Right lobe of liver (tissue), 6 donors: Measurements from ENCODE around the gene WWC1. TPM values are rescaled to one million over a fixed set of nuclear protein-coding genes. Genes with fewer than 3 reads are reported as not detected.

ENCODE experiments used
- ATAC-seq, 4 donors: fragments of 200-7000 bp; cut with Tn5 transposase; one replicate each; pipeline ENCODE4 v1.9.1; 2020; ENCODE audit warnings: mild to moderate bottlenecking in 4 of 4, moderate library complexity in 4 of 4
- DNase-seq, 3 donors: peaks; one replicate each; pipeline ENCODE4 v3.0.0-alpha.2; 2020
- H3K27ac ChIP-seq, 3 donors: fragments of 200-600 bp; one replicate each; pipeline ENCODE4 v1.8.0; 2022
- H3K27me3 ChIP-seq, 2 donors: fragments of 200-600 bp; one replicate each; pipeline ENCODE4 v1.8.0; 2022
- H3K36me3 ChIP-seq, 4 donors: fragments of 200-600 bp; sonication (generic) in 1 of 4; one replicate each; pipeline versions ENCODE4 v1.5.1 to v1.8.0; 2017 to 2022; ENCODE audit warnings: control low read depth in 1 of 4
- H3K4me1 ChIP-seq, 4 donors: fragments of 200-600 bp; sonication (generic) in 1 of 4; one replicate each; pipeline versions ENCODE4 v1.5.1 to v1.8.0; 2017 to 2022; ENCODE audit warnings: control low read depth in 1 of 4
- H3K4me3 ChIP-seq, 3 donors: fragments of 200-600 bp; one replicate each; pipeline ENCODE4 v1.8.0; 2022
- H3K9me3 ChIP-seq, 4 donors: fragments of 200-600 bp; sonication (generic) in 1 of 4; one replicate each; pipeline versions ENCODE4 v1.5.1 to v1.8.0; 2017 to 2022; ENCODE audit warnings: control low read depth in 1 of 4
- CTCF ChIP-seq, 4 donors: fragments of 200-600 bp in 3 of 4; fragments of 450-650 bp in 1 of 4; IDR thresholded peaks; one replicate each; pipeline versions ENCODE4 v1.5.1 to v1.8.0; 2016 to 2022; ENCODE audit warnings: antibody characterized with exemption in 4 of 4, mild to moderate bottlenecking in 2 of 4
- POLR2A ChIP-seq: fragments of 450-650 bp; IDR thresholded peaks from one replicate; pipeline ENCODE4 v1.6.1; 2017; ENCODE audit warnings: antibody characterized with exemption, mild to moderate bottlenecking
- WGBS: methylation state at CpG from one replicate; pipeline ENCODE4 v1.1.6; 2018; ENCODE audit warnings: low coverage, low lambda C conversion rate; ENCODE audit not compliant: insufficient coverage; ENCODE audit errors: missing lambda C conversion rate; 5-methylcytosine and 5-hydroxymethylcytosine counted together
- intact Hi-C, 2 donors: fragments of 100-400 bp; cut with DNase I; formaldehyde crosslinking; loops; one replicate each; pipeline versions ENCODE4 v1.11.2 to v1.14.1; 2022
- total RNA-seq, 6 experiments: library from RNA; depleted of rRNA in 2 of 6; stranded (reverse); fragments of >200 nt in 2 of 6; fragmentation: NEBNext Ultra II Directional in 3 of 6; extraction: Animal tissue kit (Norgen Biotek cat#: 25700) in 3 of 6; gene quantifications; one replicate each; pipeline versions ENCODE4 v1.1.0 to v1.2.4, GENCODE V29; 2016 to 2023
- donor health status: DM: no; HTN: yes; CAD: no.
- donor health status: DM: no; HTN: no; CAD: no.
- donor health status: DM: no; HTN: no; CAD: no.
- donor health status: DM: no; HTN: yes; CAD: no.
- donor health status: DM: no; HTN: yes; CAD: no.

The WWC1 gene
- total RNA-seq, 6 experiments from 2014 or later: 9.6 to 74.4 (median 23.5) TPM

- intact Hi-C loops: no loop called here
- Histone ChIP-seq H3K4me3 (no peak overlapping the region), H3K4me1 (no peaks in the 10 kb centered on the region), H3K27me3 (no peaks in the 10 kb centered on the region), H3K36me3 (no peaks in the 10 kb centered on the region), H3K27ac (no peak overlapping the region), H3K9me3 (no peaks in the 10 kb centered on the region)
- TF ChIP-seq CTCF (IDR thresholded peaks at IDR 0.05) (no peak), POLR2A (no peak)
- DNase-seq (no peak), ATAC-seq (no peak)
- WGBS: 78% methylated on average over 7 of the region's 10 CpGs
Measured at GRCh38 chr5:168417731-168418429, 126.4 kb downstream of the WWC1 start.

GRCh38 chr5:168420461-168420860, 129.0 kb downstream of the WWC1 start:
- Histone ChIP-seq H3K27ac (no peak overlapping the region), H3K4me3 (no peak overlapping the region), H3K4me1 (peaks cover 0 to 10% (median 4%) of the 10 kb centered on the region in 4 donors), H3K36me3 (no peaks in the 10 kb centered on the region), H3K27me3 (no peaks in the 10 kb centered on the region), H3K9me3 (no peaks in the 10 kb centered on the region)
- WGBS: 94% methylated on average over 9 of the region's 9 CpGs
- intact Hi-C loops: no loop called here
- no peak for DNase-seq
- TF ChIP-seq POLR2A: no peak
- no peak for TF ChIP-seq CTCF (IDR thresholded peaks at IDR 0.05)
- no peak for ATAC-seq

- Histone ChIP-seq H3K27ac (no peak overlapping the region), H3K36me3 (no peaks in the 10 kb centered on the region), H3K9me3 (no peaks in the 10 kb centered on the region), H3K4me3 (no peak overlapping the region), H3K4me1 (peaks cover 0 to 10% (median 4%) of the 10 kb centered on the region in 4 donors), H3K27me3 (no peaks in the 10 kb centered on the region)
- intact Hi-C loops: no loop called here
- peak; percentile 51 to 68 (median 62) for ATAC-seq
- TF ChIP-seq POLR2A (no peak), CTCF (IDR thresholded peaks at IDR 0.05) (peak in 3 of 4 donors; percentile 23 to 45 (median 41))
- DNase-seq: no peak
- WGBS: 81% methylated on average over 4 of the region's 4 CpGs
Measured at GRCh38 chr5:168422431-168422830, 131.0 kb downstream of the WWC1 start.

GRCh38 chr5:168423478-168423877, 132.0 kb downstream of the WWC1 start:
- ATAC-seq (peak; percentile 28 to 44 (median 34)), DNase-seq (no peak)
- H3K4me1 ChIP-seq: peaks cover 0 to 10% (median 4%) of the 10 kb centered on the region in 4 donors
- 25% methylated on average over 2 of the region's 9 CpGs for WGBS
- no peaks in the 10 kb centered on the region for H3K27me3 ChIP-seq
- no peaks in the 10 kb centered on the region for H3K9me3 ChIP-seq
- H3K36me3 ChIP-seq: no peaks in the 10 kb centered on the region
- no peak overlapping the region for H3K4me3 ChIP-seq
- peak overlapping the region in 1 of 3 donors; percentile 18 for H3K27ac ChIP-seq
- intact Hi-C loops: no loop called here
- TF ChIP-seq POLR2A (no peak), CTCF (IDR thresholded peaks at IDR 0.05) (no peak)
